CD4-positive, alpha-beta T cell treated with Interleukin-2 at 100 ng/mL for 4 hours (primary cell): ENCODE data around the gene TDRD3.
A peak's percentile ranks its signal among the peaks of the same experiment; 100 is the strongest.
"Not testable (repeated sequence)": the region's sequence is repeated elsewhere in the genome, so short reads cannot be mapped to it uniquely, and the experiment has no call there.

Experiments
- DNase-seq: peaks from one replicate; pipeline ENCODE4 v3.0.0-alpha.2; 2020; ENCODE audit warnings: low spot score

Gene TDRD3

GRCh38 chr13:60396783-60397703 is at the start of gene TDRD3:
Gene TDRD3, plus strand, starts transcription at chr13:60397220. Its CDS starts 145 bp downstream, at chr13:60397365.
- peak; percentile 84 for DNase-seq

GRCh38 chr13:60347690-60348089 is 49.3 kb upstream of the TDRD3 start:
- DNase-seq = no peak

GRCh38 chr13:60348097-60348496 is 48.9 kb upstream of the TDRD3 start:
- no peak for DNase-seq

- no peak for DNase-seq
Measured at GRCh38 chr13:60351326-60351725, 45.7 kb upstream of the TDRD3 start.

GRCh38 chr13:60351855-60352615 is 45.0 kb upstream of the TDRD3 start:
- no peak for DNase-seq

GRCh38 chr13:60352644-60353043 is 44.4 kb upstream of the TDRD3 start:
- no peak for DNase-seq

- no peak for DNase-seq
Measured at GRCh38 chr13:60355056-60355455, 42.0 kb upstream of the TDRD3 start.

- no peak for DNase-seq
Measured at GRCh38 chr13:60356970-60357369, 40.0 kb upstream of the TDRD3 start.

- DNase-seq = no peak
Measured at GRCh38 chr13:60358453-60358852, 38.6 kb upstream of the TDRD3 start.

- no peak for DNase-seq
Measured at GRCh38 chr13:60363288-60363687, 33.7 kb upstream of the TDRD3 start.

- DNase-seq = peak; percentile 6
Measured at GRCh38 chr13:60369242-60369641, 27.8 kb upstream of the TDRD3 start.

- peak; percentile 7 for DNase-seq
Measured at GRCh38 chr13:60370343-60370742, 26.7 kb upstream of the TDRD3 start.

GRCh38 chr13:60372141-60372540 is 24.9 kb upstream of the TDRD3 start:
- no peak for DNase-seq

- not testable (repeated sequence) for DNase-seq
Measured at GRCh38 chr13:60379282-60379681, 17.7 kb upstream of the TDRD3 start.

GRCh38 chr13:60379837-60380565 is 17.0 kb upstream of the TDRD3 start:
- DNase-seq = no peak

GRCh38 chr13:60384911-60385310 is 12.1 kb upstream of the TDRD3 start:
- DNase-seq = no peak

- no peak for DNase-seq
Measured at GRCh38 chr13:60386250-60386649, 10.8 kb upstream of the TDRD3 start.

GRCh38 chr13:60392131-60392530 is 4.9 kb upstream of the TDRD3 start:
- no peak for DNase-seq

GRCh38 chr13:60395971-60396782 is 843 bp upstream of the TDRD3 start:
- peak; percentile 91 for DNase-seq

- DNase-seq = peak; percentile 35
Measured at GRCh38 chr13:60397704-60398378, 821 bp downstream of the TDRD3 start.

- DNase-seq = no peak
Measured at GRCh38 chr13:60398379-60398891, 1.4 kb downstream of the TDRD3 start.
